Non-pigmented ciliary epithelial cell (primary cell): ENCODE results near the gene TMEM132C.
"Not testable (repeated sequence)": the region's sequence is repeated elsewhere in the genome, so short reads cannot be mapped to it uniquely, and the experiment has no call there.

Experiments used
- DNase-seq: peaks from one replicate; pipeline ENCODE4 v3.0.0-alpha.2; 2010; ENCODE audit warnings: low read depth

TMEM132C gene

GRCh38 chr12:128483526-128484255, 216.7 kb downstream of the TMEM132C start:
- DNase-seq, result no peak

DNA sequence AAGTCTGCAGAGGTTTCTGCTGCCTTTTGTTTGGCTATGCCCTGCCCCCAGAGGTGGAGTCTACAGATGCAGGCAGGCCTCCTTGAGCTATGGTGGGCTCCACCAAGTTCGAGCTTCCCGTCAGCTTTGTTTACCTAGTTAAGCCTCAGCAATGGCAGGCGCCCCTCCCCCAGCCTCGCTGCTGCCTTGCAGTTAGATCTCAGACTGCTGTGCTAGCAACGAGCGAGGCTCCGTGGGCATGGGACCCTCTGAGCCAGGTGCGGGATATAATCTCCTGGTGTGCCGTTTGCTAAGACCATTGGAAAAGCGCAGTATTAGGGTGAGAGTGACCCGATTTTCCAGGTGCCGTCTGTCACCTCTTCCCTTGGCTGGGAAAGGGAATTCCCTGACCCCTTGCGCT, 230.4 kb downstream of the TMEM132C start:
- not testable (repeated sequence) for DNase-seq

GRCh38 chr12:128507470-128507869, 240.5 kb downstream of the TMEM132C start:
- DNase-seq, result no peak

DNA sequence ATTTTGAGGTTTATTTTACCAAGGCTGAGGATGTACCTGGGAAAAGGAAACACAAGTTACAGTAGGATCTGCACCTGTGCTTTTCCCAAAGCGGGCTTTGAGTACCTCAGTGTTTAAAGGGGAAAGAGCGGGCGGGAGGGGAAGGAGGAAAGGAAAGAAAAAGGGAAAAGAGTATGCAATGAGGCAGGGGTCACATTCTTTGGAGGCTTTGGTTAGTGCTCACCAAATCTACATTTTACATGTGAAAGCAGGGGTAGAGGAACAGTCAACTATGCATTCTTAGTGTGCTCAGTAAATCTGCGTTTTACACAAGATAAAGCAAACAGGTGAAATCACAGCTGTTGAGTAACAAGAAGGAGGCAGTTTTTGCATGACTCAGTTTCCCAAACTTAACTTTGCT, 242.2 kb downstream of the TMEM132C start:
- no peak for DNase-seq

DNA sequence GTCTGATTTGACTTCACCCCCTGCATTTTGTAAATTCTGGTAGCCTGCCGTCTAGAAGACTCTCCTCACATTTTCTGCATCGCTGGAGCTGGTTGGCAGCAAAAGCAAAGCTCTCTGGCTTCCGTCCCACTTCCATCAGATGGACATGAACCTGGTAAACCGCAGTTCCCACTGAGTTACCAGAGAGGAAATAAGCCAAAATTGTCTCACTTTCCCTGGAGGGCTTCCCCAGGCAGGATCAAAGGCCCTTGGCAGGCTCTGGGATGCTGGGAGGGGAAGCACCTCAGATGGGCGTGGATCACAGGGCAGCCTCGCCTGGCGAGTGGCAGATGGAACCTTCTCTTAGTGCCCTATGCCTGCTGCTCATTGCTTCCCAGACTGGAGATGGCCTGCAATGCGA, 243.5 kb downstream of the TMEM132C start:
- DNase-seq, result no peak

DNA sequence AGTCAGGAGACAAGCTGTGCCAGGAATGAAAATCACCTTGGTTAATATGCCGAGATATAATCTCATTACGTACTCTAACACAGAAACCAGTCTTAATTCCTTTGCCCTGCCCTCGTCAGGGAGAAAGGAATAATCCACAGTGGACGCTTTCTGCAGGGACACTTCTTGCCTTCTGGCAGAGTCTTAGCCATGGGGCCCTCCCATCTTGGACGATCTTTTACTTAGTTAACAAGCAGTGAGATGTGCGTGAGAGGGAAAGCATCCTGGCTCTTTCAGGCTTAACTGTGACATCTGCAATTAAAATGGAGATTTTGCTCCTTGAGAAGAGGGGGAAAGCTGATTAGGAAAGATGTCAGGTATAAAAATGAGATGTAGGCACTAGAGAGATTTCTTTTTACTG, 246.4 kb downstream of the TMEM132C start:
- DNase-seq, result no peak

DNA sequence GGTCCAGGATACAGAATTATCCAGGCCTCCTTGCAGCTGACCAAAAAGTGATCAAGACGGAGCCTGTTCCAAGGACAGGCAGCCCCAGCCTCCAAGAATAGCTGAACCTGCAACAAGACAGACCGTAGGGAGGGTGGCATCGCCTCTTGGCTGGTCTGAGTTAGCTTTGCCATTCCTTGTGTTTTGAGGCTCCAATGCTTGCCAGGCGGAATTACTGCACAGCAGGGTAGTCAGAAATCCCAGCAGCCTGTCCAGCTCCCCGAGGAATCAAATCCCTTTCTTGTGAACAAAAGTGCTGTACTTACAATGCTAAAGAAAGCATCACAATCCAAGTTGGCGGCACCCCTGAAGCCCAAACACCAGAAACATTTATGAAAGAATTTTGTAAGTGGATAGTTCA, 246.9 kb downstream of the TMEM132C start:
- no peak for DNase-seq

GRCh38 chr12:128518644-128519043, 251.7 kb downstream of the TMEM132C start:
- DNase-seq, result no peak

DNA sequence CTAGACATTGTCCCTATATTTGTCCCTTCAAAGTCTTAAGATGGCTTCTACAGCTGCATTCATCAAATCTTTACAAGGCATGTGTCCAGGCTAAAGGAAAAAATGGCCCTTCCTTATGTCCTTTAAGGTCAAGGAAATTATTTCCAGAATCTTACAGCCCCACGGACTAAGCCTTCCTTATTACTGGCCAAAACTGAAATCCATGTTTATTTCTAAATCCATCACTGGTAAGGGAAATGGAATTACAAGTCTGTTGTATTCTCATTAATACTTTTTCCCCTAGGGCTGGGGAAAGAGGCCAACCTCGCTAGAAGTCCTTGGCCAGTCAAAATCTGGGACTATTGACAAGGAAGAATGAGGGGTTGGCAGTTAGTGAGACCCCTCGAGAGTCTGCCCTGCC, 252.5 kb downstream of the TMEM132C start:
- DNase-seq, result no peak

DNA sequence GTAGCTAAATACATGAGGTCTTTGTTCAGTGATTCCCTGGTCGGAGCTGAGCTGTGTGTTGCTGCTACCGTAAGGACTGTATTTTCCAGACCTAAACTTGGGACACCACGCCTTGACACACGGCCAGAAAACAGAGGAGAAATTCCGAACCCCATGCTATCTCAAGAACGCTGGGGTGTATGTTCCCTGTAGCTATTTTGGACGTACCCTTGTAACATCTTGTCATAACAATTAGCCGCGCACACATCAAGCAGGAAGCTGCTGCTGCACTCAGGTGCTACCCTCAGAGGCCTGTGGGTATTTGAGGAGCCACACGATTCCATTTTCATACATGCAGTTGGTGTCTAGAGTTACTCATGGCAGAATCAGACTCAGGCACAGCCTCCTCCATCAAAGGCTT, 255.0 kb downstream of the TMEM132C start:
- DNase-seq, result no peak

DNA sequence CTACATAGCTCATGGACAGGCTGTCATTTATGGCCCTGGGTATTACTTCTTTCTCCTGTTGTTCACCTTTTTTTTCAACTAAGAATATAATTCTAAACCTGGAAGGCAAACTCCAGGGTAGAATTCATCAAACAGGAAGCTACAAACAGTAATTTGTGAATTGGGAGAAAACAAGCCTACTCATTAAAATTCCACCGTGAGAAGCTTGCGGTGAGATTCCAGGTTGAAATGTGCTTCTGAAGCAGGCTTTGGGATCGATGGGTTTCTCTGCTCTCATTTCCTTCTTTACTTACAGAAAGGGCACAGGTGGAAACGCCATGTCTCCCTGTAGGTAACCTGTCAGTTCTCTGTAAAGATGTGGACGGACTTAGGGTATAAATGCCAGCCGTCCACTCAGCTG, 257.5 kb downstream of the TMEM132C start:
- DNase-seq, result no peak

- DNase-seq, result no peak
These were observed 264.2 kb downstream of the TMEM132C start for GRCh38 chr12:128531170-128531569.

- no peak for DNase-seq
These were observed 267.9 kb downstream of the TMEM132C start for GRCh38 chr12:128534906-128535305.

GRCh38 chr12:128536810-128537209, 269.8 kb downstream of the TMEM132C start:
- DNase-seq, result no peak

DNA sequence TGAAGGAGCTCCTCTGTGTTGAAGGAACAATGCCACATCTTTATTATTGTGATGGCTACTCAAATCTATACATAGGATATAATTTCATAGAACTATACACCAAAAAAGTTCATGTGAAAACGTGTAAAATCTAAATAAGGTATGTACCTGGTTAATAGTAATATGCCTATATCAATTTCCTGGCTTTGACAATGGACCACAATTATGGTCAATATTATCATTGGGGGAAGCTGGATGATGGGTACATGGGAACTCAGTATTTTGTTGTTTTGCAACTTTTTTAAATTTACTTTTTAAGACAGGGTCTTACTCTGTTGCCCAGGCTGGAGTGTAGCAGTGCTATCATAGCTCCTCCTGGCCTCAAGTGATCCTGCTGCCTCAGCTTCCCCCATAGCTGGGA, 270.7 kb downstream of the TMEM132C start:
- DNase-seq, result no peak

- DNase-seq, result no peak
These were observed 275.9 kb downstream of the TMEM132C start for GRCh38 chr12:128542844-128543243.

- DNase-seq, result no peak
These were observed 276.5 kb downstream of the TMEM132C start for GRCh38 chr12:128543460-128543859.

GRCh38 chr12:128543971-128544370, 277.0 kb downstream of the TMEM132C start:
- no peak for DNase-seq

DNA sequence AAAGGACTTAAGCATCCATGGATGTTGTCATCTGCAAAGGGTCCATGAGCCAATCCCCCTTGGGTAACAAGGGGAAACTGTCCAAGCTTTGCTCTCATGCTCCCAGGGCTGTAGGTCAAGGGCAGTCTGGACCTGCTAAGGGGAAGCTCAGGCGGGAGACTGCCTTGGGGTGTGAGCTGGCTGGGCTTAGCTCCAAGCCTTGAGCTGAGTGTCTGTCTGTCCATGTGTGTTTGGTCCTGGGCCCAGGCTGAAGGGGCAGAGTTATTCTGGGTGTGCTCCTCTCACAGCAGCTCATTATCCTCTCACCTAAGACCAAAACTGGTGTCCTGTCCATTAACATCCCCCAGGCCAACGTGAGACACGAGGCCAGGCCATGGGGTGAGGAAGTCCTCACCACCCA, 282.0 kb downstream of the TMEM132C start:
- DNase-seq, result no peak

GRCh38 chr12:128549601-128550218, 282.7 kb downstream of the TMEM132C start:
- DNase-seq, result no peak

GRCh38 chr12:128551266-128551665, 284.3 kb downstream of the TMEM132C start:
- no peak for DNase-seq

- no peak for DNase-seq
These were observed 287.8 kb downstream of the TMEM132C start for GRCh38 chr12:128554546-128555304.

DNA sequence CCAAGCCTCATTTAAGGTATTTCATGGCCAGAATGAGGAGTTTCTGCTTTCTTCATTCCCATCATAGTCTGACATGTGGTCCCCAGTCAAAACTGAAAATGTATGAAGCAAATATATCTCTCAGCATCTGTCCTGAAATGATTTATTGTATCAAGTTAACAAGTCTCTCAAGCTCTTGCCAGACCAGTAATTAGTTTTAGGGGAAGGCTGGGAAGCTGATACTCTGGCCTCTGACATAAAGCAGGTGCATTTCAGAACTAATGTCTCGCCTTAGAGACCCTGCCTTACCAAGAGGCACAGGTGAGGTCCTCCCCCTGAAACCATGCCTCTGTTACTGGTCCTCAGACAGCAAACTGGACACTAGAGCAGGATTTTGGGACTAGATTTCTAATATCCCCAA, 290.3 kb downstream of the TMEM132C start:
- DNase-seq, result no peak
